ENCODE measurements around the gene ZNF606. TPM values are rescaled to one million over a fixed set of nuclear protein-coding genes. Genes with fewer than 3 reads are reported as not detected.

ZNF606 gene
- total and polyA plus RNA-seq, 10 of the 15 experiments (the other 5 are each of a cell fraction or from before 2014, with no cell fraction given) = 2.2 to 10.6 (median 7.6) TPM

DNA sequence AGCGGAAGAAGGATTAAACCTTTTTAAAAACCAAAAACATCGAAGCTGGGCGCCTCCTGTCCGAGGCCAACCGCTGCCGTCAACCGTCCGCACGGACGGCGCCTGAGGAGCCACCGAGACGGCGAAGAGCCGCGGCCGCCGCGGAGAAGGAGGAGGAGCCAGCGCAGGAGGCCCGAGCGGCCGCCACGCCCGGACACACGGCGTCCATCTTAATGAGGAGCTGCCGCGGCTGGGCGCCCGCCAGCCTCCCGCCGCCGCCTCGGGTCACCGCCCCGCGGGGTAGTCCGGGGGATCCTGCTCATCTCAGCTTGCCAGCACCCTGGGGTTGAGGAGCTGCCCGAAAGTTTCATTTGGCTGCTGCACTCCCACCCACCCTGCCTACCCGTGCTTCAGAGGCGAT, 41.8 kb upstream of the ZNF606 start:
- H3K9me3 ChIP-seq (replicated peaks; ENCODE audit: control insufficient read depth, insufficient read depth, low read length) = peaks cover 5% of the 10 kb centered on the region; the same call in 2 of the 3 replicates
- ChIA-PET CTCF (no interaction called here), RAD21 (ENCODE audit: unreplicated experiment) (no interaction called here), POLR2A (no interaction called here), SMC1A (ENCODE audit: uncharacterized antibody, unreplicated experiment) (no interaction called here)
- WGBS (ENCODE audit: insufficient coverage, insufficient replicate concordance, low lambda C conversion rate, missing lambda C conversion rate) = 82% methylated on average over 20 of the region's 42 CpGs
- H3K9ac ChIP-seq (ENCODE audit: control insufficient read depth, insufficient read depth, low read length) = no peak overlapping the region
- H3K27me3 ChIP-seq (replicated peaks in 1 of 2; ENCODE audit: control insufficient read depth in 2 of 2, insufficient read depth in 2 of 2, low read length in 1 of 2) = no peaks in the 10 kb centered on the region
- no peaks in the 10 kb centered on the region for H3K79me2 ChIP-seq (ENCODE audit: control insufficient read depth, insufficient read depth, low read length)
- DNase-seq (ENCODE audit: low read depth, low spot score) = no peak
- no peaks in the 10 kb centered on the region for H3K4me1 ChIP-seq (ENCODE audit: control insufficient read depth, insufficient read depth, low read length)
- intact Hi-C loops (cut with micrococcal nuclease; ENCODE audit: unreplicated experiment) (no loop called here), in situ Hi-C loops (cut with MboI) (no loop called here)
- BruUV-seq (replicated peaks) = no TSS peak
- no peaks in the 10 kb centered on the region for H3K36me3 ChIP-seq (ENCODE audit: control insufficient read depth in 2 of 2, insufficient read depth in 2 of 2, low read length in 1 of 2)
- H3K4me3 ChIP-seq = no peak overlapping the region
- no peak overlapping the region for H2AFZ ChIP-seq (ENCODE audit: control insufficient read depth, low read depth, low read length)
- H3K4me2 ChIP-seq (ENCODE audit: control insufficient read depth, insufficient read depth) = no peak overlapping the region
- no peak for ATAC-seq
- FAIRE-seq = no peak
- H3K27ac ChIP-seq (ENCODE audit: control insufficient read depth, insufficient read depth) = no peak overlapping the region
- no peaks in the 10 kb centered on the region for H4K20me1 ChIP-seq (ENCODE audit: control insufficient read depth, insufficient read depth)
- no peak for TF ChIP-seq EZH2 (IDR thresholded peaks at IDR 0.05; ENCODE audit: borderline replicate concordance, control insufficient read depth, low read depth, low read length)
- no peak for TF ChIP-seq CEBPB (IDR thresholded peaks at IDR 0.05; ENCODE audit: borderline replicate concordance in 1 of 2, low read depth in 2 of 2, low read length in 2 of 2)
- TF ChIP-seq SIX5 (IDR thresholded peaks at IDR 0.05; ENCODE audit: low read depth, low read length, severe bottlenecking) = no peak
- no peak for TF ChIP-seq BMI1 (IDR thresholded peaks at IDR 0.05; ENCODE audit: borderline replicate concordance)
- TF ChIP-seq, protein P1, sequence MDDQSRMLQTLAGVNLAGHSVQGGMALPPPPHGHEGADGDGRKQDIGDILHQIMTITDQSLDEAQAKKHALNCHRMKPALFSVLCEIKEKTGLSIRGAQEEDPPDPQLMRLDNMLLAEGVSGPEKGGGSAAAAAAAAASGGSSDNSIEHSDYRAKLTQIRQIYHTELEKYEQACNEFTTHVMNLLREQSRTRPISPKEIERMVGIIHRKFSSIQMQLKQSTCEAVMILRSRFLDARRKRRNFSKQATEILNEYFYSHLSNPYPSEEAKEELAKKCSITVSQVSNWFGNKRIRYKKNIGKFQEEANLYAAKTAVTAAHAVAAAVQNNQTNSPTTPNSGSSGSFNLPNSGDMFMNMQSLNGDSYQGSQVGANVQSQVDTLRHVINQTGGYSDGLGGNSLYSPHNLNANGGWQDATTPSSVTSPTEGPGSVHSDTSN (IDR thresholded peaks at IDR 0.05; ENCODE audit: insufficient replicate concordance, low read depth, low read length) = no peak
- no peak for TF ChIP-seq CBX3 (IDR thresholded peaks at IDR 0.05; ENCODE audit: borderline replicate concordance, low read depth)
- no peak for TF ChIP-seq POLR2AphosphoS5 (IDR thresholded peaks at IDR 0.05; ENCODE audit: low read length)
- TF ChIP-seq, protein P2, sequence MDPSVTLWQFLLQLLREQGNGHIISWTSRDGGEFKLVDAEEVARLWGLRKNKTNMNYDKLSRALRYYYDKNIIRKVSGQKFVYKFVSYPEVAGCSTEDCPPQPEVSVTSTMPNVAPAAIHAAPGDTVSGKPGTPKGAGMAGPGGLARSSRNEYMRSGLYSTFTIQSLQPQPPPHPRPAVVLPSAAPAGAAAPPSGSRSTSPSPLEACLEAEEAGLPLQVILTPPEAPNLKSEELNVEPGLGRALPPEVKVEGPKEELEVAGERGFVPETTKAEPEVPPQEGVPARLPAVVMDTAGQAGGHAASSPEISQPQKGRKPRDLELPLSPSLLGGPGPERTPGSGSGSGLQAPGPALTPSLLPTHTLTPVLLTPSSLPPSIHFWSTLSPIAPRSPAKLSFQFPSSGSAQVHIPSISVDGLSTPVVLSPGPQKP (IDR thresholded peaks at IDR 0.05; ENCODE audit: low read depth, low read length) = no peak
- TF ChIP-seq RBBP5 (conservative IDR thresholded peaks at IDR 0.05) = no peak
- TF ChIP-seq, protein P3, sequence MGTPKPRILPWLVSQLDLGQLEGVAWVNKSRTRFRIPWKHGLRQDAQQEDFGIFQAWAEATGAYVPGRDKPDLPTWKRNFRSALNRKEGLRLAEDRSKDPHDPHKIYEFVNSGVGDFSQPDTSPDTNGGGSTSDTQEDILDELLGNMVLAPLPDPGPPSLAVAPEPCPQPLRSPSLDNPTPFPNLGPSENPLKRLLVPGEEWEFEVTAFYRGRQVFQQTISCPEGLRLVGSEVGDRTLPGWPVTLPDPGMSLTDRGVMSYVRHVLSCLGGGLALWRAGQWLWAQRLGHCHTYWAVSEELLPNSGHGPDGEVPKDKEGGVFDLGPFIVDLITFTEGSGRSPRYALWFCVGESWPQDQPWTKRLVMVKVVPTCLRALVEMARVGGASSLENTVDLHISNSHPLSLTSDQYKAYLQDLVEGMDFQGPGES (IDR thresholded peaks at IDR 0.05) = no peak
- TF ChIP-seq RCOR1 (conservative IDR thresholded peaks at IDR 0.05; ENCODE audit: low read depth, low read length) = no peak
- TF ChIP-seq, protein P4, sequence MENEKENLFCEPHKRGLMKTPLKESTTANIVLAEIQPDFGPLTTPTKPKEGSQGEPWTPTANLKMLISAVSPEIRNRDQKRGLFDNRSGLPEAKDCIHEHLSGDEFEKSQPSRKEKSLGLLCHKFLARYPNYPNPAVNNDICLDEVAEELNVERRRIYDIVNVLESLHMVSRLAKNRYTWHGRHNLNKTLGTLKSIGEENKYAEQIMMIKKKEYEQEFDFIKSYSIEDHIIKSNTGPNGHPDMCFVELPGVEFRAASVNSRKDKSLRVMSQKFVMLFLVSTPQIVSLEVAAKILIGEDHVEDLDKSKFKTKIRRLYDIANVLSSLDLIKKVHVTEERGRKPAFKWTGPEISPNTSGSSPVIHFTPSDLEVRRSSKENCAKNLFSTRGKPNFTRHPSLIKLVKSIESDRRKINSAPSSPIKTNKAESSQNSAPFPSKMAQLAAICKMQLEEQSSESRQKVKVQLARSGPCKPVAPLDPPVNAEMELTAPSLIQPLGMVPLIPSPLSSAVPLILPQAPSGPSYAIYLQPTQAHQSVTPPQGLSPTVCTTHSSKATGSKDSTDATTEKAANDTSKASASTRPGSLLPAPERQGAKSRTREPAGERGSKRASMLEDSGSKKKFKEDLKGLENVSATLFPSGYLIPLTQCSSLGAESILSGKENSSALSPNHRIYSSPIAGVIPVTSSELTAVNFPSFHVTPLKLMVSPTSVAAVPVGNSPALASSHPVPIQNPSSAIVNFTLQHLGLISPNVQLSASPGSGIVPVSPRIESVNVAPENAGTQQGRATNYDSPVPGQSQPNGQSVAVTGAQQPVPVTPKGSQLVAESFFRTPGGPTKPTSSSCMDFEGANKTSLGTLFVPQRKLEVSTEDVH (IDR thresholded peaks at IDR 0.05; ENCODE audit: low read depth, partially characterized antibody) = no peak
- no peak for TF ChIP-seq TCF3 (IDR thresholded peaks at IDR 0.05; ENCODE audit: borderline replicate concordance, insufficient read depth, low read depth, low read length)
- TF ChIP-seq IKZF2 (IDR thresholded peaks at IDR 0.05) = no peak
- TF ChIP-seq, protein P5, sequence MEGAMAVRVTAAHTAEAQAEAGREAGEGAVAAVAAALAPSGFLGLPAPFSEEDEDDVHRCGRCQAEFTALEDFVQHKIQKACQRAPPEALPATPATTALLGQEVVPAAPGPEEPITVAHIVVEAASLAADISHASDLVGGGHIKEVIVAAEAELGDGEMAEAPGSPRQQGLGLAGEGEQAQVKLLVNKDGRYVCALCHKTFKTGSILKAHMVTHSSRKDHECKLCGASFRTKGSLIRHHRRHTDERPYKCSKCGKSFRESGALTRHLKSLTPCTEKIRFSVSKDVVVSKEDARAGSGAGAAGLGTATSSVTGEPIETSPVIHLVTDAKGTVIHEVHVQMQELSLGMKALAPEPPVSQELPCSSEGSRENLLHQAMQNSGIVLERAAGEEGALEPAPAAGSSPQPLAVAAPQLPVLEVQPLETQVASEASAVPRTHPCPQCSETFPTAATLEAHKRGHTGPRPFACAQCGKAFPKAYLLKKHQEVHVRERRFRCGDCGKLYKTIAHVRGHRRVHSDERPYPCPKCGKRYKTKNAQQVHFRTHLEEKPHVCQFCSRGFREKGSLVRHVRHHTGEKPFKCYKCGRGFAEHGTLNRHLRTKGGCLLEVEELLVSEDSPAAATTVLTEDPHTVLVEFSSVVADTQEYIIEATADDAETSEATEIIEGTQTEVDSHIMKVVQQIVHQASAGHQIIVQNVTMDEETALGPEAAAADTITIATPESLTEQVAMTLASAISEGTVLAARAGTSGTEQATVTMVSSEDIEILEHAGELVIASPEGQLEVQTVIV (IDR thresholded peaks at IDR 0.05; ENCODE audit: borderline replicate concordance, partially characterized antibody) = no peak
- no peak for TF ChIP-seq HDGF (IDR thresholded peaks at IDR 0.05)
- no peak for TF ChIP-seq BCL11A (IDR thresholded peaks at IDR 0.05; ENCODE audit: low read depth, low read length)

Data from GM12878 (cell line).